Activated B cell treated with CpG ODN at 0.5 μM for 24 hours (primary cell): ENCODE measurements around the gene GTF2A2. TPM values are rescaled to one million over a fixed set of nuclear protein-coding genes. Genes with fewer than 3 reads are reported as not detected.
A peak's percentile ranks its signal among the peaks of the same experiment; 100 is the strongest.
"Not testable (repeated sequence)": the region's sequence is repeated elsewhere in the genome, so short reads cannot be mapped to it uniquely, and the experiment has no call there.

ENCODE experiments used
- ATAC-seq: fragments of 200-7000 bp; cut with Tn5 transposase; one replicate; pipeline ENCODE4 v1.10.0; 2021; ENCODE audit warnings: low read depth, mild to moderate bottlenecking, moderate library complexity
- CTCF ChIA-PET: fragments of 350-600 bp; sonication (Branson Sonifier 250); formaldehyde crosslinking; loops from one replicate; lab custom pipeline; 2021; ENCODE audit warnings: antibody characterized with exemption; lab: Charles Lee
- POLR2A ChIA-PET: fragments of 350-600 bp; sonication (Branson Sonifier 250); formaldehyde crosslinking; loops from one replicate; lab custom pipeline; 2021; ENCODE audit warnings: antibody characterized with exemption; lab: Charles Lee
- DNase-seq: peaks from one replicate; pipeline ENCODE4 v3.0.0; 2022
- H3K27ac Mint-ChIP-seq: one replicate; pipeline ENCODE4 v1.8.0; 2020; ENCODE audit warnings: mixed read lengths
- H3K27me3 Mint-ChIP-seq: one replicate; pipeline ENCODE4 v1.8.0; 2021; ENCODE audit warnings: mixed read lengths
- H3K36me3 Mint-ChIP-seq: one replicate; pipeline ENCODE4 v1.8.0; 2021; ENCODE audit warnings: low read depth, mixed read lengths
- H3K4me1 Mint-ChIP-seq: one replicate; pipeline ENCODE4 v1.8.0; 2021; ENCODE audit warnings: mixed read lengths
- H3K4me3 Mint-ChIP-seq: one replicate; pipeline ENCODE4 v1.8.0; 2020; ENCODE audit warnings: mild to moderate bottlenecking, mixed read lengths
- H3K9me3 Mint-ChIP-seq: one replicate; pipeline ENCODE4 v1.8.0; 2020; ENCODE audit warnings: mixed read lengths
- CTCF ChIP-seq: fragments of 200-600 bp; IDR thresholded peaks from one replicate; pipeline ENCODE4 v1.8.0; 2022; ENCODE audit warnings: antibody characterized with exemption, mild to moderate bottlenecking
- intact Hi-C: fragments of 100-400 bp; cut with micrococcal nuclease; formaldehyde crosslinking; loops from one replicate; pipeline ENCODE4 v1.15.1; 2024
- total RNA-seq: library from RNA; stranded (reverse); gene quantifications from 2 replicates; pipeline ENCODE4 v1.2.3, GENCODE V29; 2022

GTF2A2 gene
- total RNA-seq, 1 donor from 2014 or later, result 77.4 TPM

- ATAC-seq (no peak), DNase-seq (no peak)
- no peak overlapping the region for H3K27ac Mint-ChIP-seq
- no peaks in the 10 kb centered on the region for H3K9me3 Mint-ChIP-seq
- H3K36me3 Mint-ChIP-seq, result no peaks in the 10 kb centered on the region
- ChIA-PET CTCF (no interaction called here), POLR2A (no interaction called here)
- H3K4me1 Mint-ChIP-seq, result no peaks in the 10 kb centered on the region
- intact Hi-C loops, result no loop called here
- no peaks in the 10 kb centered on the region for H3K27me3 Mint-ChIP-seq
- no peak for TF ChIP-seq CTCF
- no peak overlapping the region for H3K4me3 Mint-ChIP-seq
These were observed 42.6 kb upstream of the GTF2A2 start for GRCh38 chr15:59699810-59700431.

- H3K36me3 Mint-ChIP-seq, POLR2A ChIA-PET, H3K4me1 Mint-ChIP-seq, CTCF ChIA-PET, H3K4me3 Mint-ChIP-seq, H3K27ac Mint-ChIP-seq, DNase-seq, H3K27me3 Mint-ChIP-seq, intact Hi-C loops, ATAC-seq, H3K9me3 Mint-ChIP-seq: not testable (repeated sequence)
These were observed 40.8 kb upstream of the GTF2A2 start for GRCh38 chr15:59698065-59698464.

GRCh38 chr15:59696332-59696731, 39.0 kb upstream of the GTF2A2 start:
- intact Hi-C loops, result no loop called here
- DNase-seq, result no peak
- no peak for TF ChIP-seq CTCF
- Mint-ChIP-seq H3K9me3 (no peaks in the 10 kb centered on the region), H3K4me1 (peaks cover under 1% of the 10 kb centered on the region), H3K36me3 (no peaks in the 10 kb centered on the region), H3K27me3 (no peaks in the 10 kb centered on the region), H3K4me3 (no peak overlapping the region), H3K27ac (no peak overlapping the region)
- POLR2A ChIA-PET, result no interaction called here
- ATAC-seq, result no peak
- CTCF ChIA-PET, result interaction anchor here (1.4 kb wide), 1 partner anchor 485 kb away, joined by 3 read pairs; no protein-coding TSS in a partner anchor

GRCh38 chr15:59694779-59695178, 37.5 kb upstream of the GTF2A2 start:
- DNase-seq, result no peak
- ChIA-PET CTCF (no interaction called here), POLR2A (no interaction called here)
- intact Hi-C loops, result loop anchor here (5.0 kb wide), 1 partner anchor 1223 kb away; no protein-coding TSS in a partner anchor
- no peak overlapping the region for H3K27ac Mint-ChIP-seq
- H3K4me3 Mint-ChIP-seq, result no peak overlapping the region
- H3K27me3 Mint-ChIP-seq, result no peaks in the 10 kb centered on the region
- no peaks in the 10 kb centered on the region for H3K36me3 Mint-ChIP-seq
- H3K4me1 Mint-ChIP-seq, result peaks cover 9% of the 10 kb centered on the region
- no peaks in the 10 kb centered on the region for H3K9me3 Mint-ChIP-seq
- no peak for ATAC-seq
- no peak for TF ChIP-seq CTCF

- H3K36me3 Mint-ChIP-seq, result peaks cover 17% of the 10 kb centered on the region
- H3K9me3 Mint-ChIP-seq, result no peaks in the 10 kb centered on the region
- DNase-seq, result no peak
- H3K27me3 Mint-ChIP-seq, result no peaks in the 10 kb centered on the region
- ChIA-PET CTCF (interaction anchor here (0.7 to 5.1 kb wide), 11 partner anchors 33 to 1226 kb away, joined by 3 to 38 read pairs (median 6); partner anchors contain the start of gene GTF2A2), POLR2A (interaction anchor here (0.7 to 1.2 kb wide), 3 partner anchors 34 to 489 kb away, joined by 3 read pairs; no protein-coding TSS in a partner anchor)
- TF ChIP-seq CTCF, result no peak
- peaks cover 30% of the 10 kb centered on the region for H3K4me1 Mint-ChIP-seq
- intact Hi-C loops, result loop anchor here (1.0 to 5.0 kb wide), 5 partner anchors 34 to 1226 kb away; no protein-coding TSS in a partner anchor
- no peak for ATAC-seq
- H3K4me3 Mint-ChIP-seq, result peak overlapping the region; percentile 55
- H3K27ac Mint-ChIP-seq, result peak overlapping the region; percentile 83
These were observed 34.0 kb upstream of the GTF2A2 start for GRCh38 chr15:59691194-59691805.
